Activated T-helper 1 cell treated with anti-CD3 and anti-CD28 coated beads, Interleukin-12 subunit alpha, Interleukin-12 subunit beta, Interleukin-2, Interleukin-4 antibody, amounts not matched to agents 30 ng/mL and 10 ng/mL and 1 ng/mL, durations not matched to agents 14 hours and 24 hours and 36 hours (primary cell): Measurements from ENCODE around the gene CCDC33. TPM values are rescaled to one million over a fixed set of nuclear protein-coding genes. Genes with fewer than 3 reads are reported as not detected.

ENCODE experiments used
- DNase-seq: peaks from one replicate; pipeline ENCODE4 v3.0.0; 2021; ENCODE audit warnings: low spot score
- H3K27ac Mint-ChIP-seq: one replicate; pipeline ENCODE4 v1.8.0; 2021; ENCODE audit warnings: mild to moderate bottlenecking, mixed read lengths
- H3K27me3 Mint-ChIP-seq: one replicate; pipeline ENCODE4 v1.8.0; 2022; ENCODE audit warnings: mild to moderate bottlenecking, moderate library complexity, mixed read lengths; ENCODE audit not compliant: insufficient read depth
- H3K36me3 Mint-ChIP-seq: one replicate; pipeline ENCODE4 v1.8.0; 2021; ENCODE audit warnings: low read depth, mixed read lengths
- H3K4me1 Mint-ChIP-seq: one replicate; pipeline ENCODE4 v1.8.0; 2021; ENCODE audit warnings: low read depth, mixed read lengths
- H3K4me3 Mint-ChIP-seq: one replicate; pipeline ENCODE4 v1.8.0; 2021; ENCODE audit warnings: mild to moderate bottlenecking, moderate library complexity, mixed read lengths
- H3K9me3 Mint-ChIP-seq: one replicate; pipeline ENCODE4 v1.8.0; 2021; ENCODE audit warnings: mixed read lengths
- intact Hi-C: fragments of 100-400 bp; cut with micrococcal nuclease; formaldehyde crosslinking; loops from one replicate; pipeline ENCODE4 v1.15.1; 2024
- total RNA-seq: library from RNA; stranded (reverse); gene quantifications from 2 replicates; pipeline ENCODE4 v1.2.3, GENCODE V29; 2022

CCDC33 gene
- total RNA-seq, 1 donor from 2014 or later, result not detected

DNA sequence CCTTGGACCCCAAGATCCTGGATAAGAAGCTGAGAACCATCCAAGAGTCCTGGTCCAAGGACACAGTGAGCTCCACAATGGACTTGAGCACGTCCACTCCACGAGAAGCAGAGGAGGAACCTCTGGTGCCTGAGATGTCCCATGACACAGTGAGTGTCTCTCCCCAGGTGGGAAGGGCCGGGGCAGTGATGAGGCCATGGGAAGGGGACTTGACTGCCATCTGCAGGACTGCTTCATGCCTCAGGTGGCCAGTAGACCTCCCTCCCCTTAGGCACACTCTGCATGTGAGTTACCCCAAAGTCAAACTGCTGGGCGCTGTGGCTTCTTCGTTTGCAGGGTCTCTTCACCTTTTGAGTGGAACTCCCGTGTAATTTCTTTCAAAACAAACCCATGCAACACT, 59.7 kb downstream of the CCDC33 start:
- Mint-ChIP-seq H3K4me1 (peaks cover 10% of the 10 kb centered on the region), H3K27me3 (peaks cover 10% of the 10 kb centered on the region), H3K4me3 (no peak overlapping the region), H3K9me3 (no peaks in the 10 kb centered on the region), H3K27ac (no peak overlapping the region), H3K36me3 (no peaks in the 10 kb centered on the region)
- intact Hi-C loops, result no loop called here
- no peak for DNase-seq

DNA sequence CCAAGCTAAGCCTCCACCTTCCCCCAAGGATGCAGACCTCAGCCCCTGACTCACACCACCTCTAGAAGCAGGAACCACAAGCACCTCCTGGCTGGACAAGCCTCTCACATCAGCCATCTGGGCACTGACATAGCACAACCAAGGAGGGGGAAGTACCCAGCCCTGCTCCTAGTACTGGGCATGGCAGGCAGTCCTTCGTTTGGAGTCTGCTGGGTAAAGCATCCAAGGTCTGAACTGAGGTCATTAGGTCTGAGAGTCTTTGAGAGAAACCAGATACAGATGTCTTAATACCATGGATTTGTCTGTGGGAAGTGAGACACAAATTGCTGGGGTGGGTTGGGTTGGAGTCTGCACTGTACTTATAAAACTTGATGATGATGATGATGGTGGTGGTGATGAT, 61.8 kb downstream of the CCDC33 start:
- Mint-ChIP-seq H3K9me3 (no peaks in the 10 kb centered on the region), H3K4me1 (no peaks in the 10 kb centered on the region), H3K36me3 (no peaks in the 10 kb centered on the region), H3K4me3 (no peak overlapping the region), H3K27ac (no peak overlapping the region), H3K27me3 (peaks cover 12% of the 10 kb centered on the region)
- intact Hi-C loops, result no loop called here
- no peak for DNase-seq

DNA sequence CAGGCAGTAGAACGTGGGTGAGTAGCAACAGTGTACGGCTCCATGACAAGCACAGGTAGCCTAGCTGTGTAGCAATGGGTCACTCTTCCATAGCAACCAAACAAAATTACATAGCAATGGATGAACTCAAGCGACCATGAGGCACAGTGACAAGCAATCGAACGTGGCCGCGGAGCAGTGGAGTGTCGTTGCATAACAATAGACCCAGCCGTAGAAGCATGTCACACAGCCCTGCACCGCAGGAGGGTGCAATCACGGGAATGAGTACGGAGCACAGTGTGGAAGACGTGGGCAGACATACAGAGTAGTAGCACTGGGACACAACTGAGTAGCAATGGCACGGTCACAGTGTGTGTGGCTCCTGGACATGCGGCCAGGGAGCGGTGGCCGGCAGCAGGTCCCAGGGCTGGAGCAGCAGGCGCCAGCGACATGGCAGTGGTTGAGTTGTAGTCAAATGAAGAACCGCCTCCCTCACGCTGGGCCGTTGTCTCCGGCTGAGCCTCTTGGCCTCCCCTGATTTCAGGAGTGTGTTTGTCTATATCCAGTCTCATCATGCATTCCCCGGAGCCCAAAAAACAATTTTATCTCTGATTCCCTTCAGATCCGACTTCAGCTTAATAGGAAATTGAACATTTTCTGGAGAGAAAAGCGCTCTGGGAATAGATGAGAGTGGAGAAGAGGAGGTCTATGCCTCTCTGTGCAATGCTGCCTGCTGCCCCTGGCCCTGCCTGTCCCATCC, 64.1 kb downstream of the CCDC33 start:
- Mint-ChIP-seq H3K27ac (no peak overlapping the region), H3K27me3 (peaks cover 12% of the 10 kb centered on the region), H3K4me1 (no peaks in the 10 kb centered on the region), H3K4me3 (no peak overlapping the region), H3K36me3 (no peaks in the 10 kb centered on the region), H3K9me3 (no peaks in the 10 kb centered on the region)
- intact Hi-C loops, result no loop called here
- no peak for DNase-seq

DNA sequence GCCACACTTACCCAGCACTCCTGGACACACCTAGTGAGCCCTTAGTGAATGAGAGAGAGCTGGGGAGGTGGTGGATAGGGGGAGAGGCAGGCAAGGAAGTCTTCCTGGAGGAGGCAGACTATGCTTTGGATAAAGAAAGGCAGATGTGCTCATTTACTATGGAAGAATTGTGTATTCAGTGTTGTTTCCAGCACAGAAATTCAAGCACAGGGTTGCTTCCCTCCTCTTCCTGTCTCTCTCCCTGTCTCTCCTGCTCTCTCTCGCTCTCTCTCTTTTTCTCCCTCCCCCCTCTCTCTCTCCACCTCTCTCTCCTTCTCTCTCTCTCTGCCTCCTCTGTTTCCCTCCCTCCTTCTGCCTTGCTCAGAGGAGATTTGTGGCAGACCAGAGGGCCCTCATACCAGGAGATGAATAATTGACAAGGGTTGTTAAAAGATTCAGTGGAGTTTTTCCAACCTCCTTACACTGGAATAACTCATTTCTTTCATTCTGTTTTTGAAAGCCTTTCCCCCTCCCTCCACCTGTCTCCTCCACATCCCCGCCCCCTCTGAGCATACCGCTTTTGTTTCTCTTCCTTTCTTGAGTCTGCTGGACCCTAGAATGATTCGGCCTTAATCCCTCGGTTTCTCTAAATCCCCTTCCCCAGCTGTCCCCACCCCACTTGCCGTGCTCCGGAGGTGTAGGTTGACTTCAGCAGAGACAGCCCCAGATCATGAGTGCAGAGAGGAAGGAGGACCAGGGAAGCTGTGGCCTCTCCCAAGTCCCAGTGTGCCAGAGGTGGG, 65.6 kb downstream of the CCDC33 start:
- intact Hi-C loops, result no loop called here
- DNase-seq, result no peak
- H3K9me3 Mint-ChIP-seq, result no peaks in the 10 kb centered on the region
- H3K27ac Mint-ChIP-seq, result no peak overlapping the region
- H3K27me3 Mint-ChIP-seq, result peaks cover 14% of the 10 kb centered on the region
- H3K4me3 Mint-ChIP-seq, result no peak overlapping the region
- H3K4me1 Mint-ChIP-seq, result no peaks in the 10 kb centered on the region
- H3K36me3 Mint-ChIP-seq, result no peaks in the 10 kb centered on the region

DNA sequence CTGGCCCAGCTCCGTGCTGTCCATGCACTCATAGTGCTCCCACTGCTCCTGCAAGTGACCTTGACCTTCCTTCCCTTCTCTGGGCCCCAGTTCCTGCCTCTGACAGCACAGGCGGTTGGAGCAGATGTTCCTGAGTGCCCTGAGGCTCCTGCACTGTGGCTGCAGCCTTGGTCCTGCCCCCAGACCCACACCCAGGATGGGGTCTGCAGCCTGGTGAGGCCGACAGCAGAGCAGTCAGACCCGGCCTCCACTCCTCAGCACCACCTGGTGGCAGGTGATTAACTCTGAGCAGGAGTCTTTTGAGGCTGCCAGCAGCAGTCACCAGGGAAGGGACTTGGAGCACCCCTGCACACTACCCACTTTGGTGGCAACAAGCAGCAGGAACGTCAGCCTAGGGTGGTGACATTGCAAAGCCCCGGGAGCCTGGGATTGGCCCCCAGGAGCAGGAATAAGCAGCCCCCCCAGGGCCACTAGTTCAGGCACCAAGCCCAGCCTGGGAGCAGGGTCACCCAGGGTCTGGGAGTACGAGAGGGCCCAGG, 66.8 kb downstream of the CCDC33 start:
- intact Hi-C loops, result loop anchor here (1.0 kb wide), 1 partner anchor 176 kb away; no protein-coding TSS in a partner anchor
- H3K4me1 Mint-ChIP-seq, result no peaks in the 10 kb centered on the region
- no peak overlapping the region for H3K27ac Mint-ChIP-seq
- peaks cover 22% of the 10 kb centered on the region for H3K27me3 Mint-ChIP-seq
- H3K36me3 Mint-ChIP-seq, result no peaks in the 10 kb centered on the region
- H3K9me3 Mint-ChIP-seq, result no peaks in the 10 kb centered on the region
- DNase-seq, result no peak
- no peak overlapping the region for H3K4me3 Mint-ChIP-seq

DNA sequence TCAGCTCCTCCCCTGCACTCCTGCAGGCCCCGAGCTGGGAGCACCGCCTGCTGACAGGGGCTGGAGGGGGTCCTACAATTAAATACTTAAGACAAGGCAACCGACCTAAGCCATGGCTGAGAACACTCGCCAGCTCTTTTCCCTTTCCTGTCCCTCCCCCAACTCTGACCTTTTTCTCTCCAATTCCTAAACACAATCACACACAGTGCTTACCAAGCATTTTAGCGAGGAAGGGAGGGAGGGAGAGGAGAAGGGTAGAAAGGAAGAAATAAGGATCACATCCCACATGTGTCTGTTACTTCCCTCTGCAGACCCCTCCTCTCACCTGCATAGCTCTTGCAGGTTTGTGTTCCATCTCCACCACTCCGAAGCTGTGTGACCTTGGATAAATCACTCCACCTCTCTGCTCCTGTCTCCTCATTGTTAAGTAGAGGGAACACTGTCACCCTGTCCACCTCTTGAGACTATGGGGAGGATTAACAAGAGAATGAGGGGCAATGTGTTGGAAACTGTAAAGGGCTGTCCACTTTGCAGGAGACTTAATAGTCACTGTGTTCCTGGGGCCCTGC, 67.7 kb downstream of the CCDC33 start:
- no peaks in the 10 kb centered on the region for H3K9me3 Mint-ChIP-seq
- no peaks in the 10 kb centered on the region for H3K4me1 Mint-ChIP-seq
- no peak overlapping the region for H3K4me3 Mint-ChIP-seq
- intact Hi-C loops, result loop anchor here (1.0 kb wide), 1 partner anchor 177 kb away; no protein-coding TSS in a partner anchor
- no peaks in the 10 kb centered on the region for H3K36me3 Mint-ChIP-seq
- no peak for DNase-seq
- H3K27me3 Mint-ChIP-seq, result peaks cover 25% of the 10 kb centered on the region
- no peak overlapping the region for H3K27ac Mint-ChIP-seq

DNA sequence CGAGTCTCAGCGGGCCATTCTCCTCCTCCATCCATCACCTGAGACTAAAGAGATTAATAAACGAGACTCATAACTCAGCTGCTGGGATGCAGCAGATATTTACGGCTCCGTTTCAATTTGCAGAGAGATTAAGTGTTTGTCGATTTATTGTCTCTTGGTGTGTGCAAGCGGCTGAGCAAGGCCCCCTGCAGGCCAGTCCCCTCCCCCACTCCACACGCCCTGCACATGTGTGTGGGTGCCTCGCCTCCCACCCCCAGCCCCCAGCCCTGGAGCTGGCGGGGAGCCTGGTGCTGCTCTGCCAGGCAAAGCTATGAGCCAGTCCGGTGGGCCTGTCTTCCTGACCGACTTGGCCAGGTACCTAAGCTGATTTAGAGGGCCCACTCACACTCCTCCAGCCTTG, 68.3 kb downstream of the CCDC33 start:
- Mint-ChIP-seq H3K27me3 (peaks cover 29% of the 10 kb centered on the region), H3K4me1 (no peaks in the 10 kb centered on the region), H3K27ac (no peak overlapping the region), H3K9me3 (no peaks in the 10 kb centered on the region), H3K4me3 (no peak overlapping the region), H3K36me3 (no peaks in the 10 kb centered on the region)
- intact Hi-C loops, result no loop called here
- DNase-seq, result no peak

DNA sequence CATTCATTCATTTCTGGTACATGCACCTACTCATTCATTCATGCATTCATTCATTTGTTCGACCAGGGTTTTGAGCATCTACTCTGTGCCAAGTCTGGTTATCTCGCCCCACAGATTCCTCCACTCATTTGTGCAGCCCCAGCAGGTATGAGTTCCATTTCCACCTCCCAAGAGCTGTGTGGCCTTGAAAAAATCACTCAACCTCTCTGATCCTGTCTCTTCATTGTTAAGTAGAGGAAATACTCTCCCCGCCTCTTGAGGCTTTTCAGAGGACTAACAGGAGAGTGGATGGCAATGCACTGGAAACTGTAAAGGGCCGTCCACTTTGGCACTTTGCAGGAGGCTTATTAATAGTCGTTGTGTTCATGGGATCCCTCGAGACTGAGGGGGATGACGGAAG, 69.6 kb downstream of the CCDC33 start:
- no peaks in the 10 kb centered on the region for H3K36me3 Mint-ChIP-seq
- H3K9me3 Mint-ChIP-seq, result no peaks in the 10 kb centered on the region
- no peak overlapping the region for H3K4me3 Mint-ChIP-seq
- peaks cover 31% of the 10 kb centered on the region for H3K27me3 Mint-ChIP-seq
- no peaks in the 10 kb centered on the region for H3K4me1 Mint-ChIP-seq
- intact Hi-C loops, result no loop called here
- DNase-seq, result no peak
- H3K27ac Mint-ChIP-seq, result no peak overlapping the region

GRCh38 chr15:74306781-74307217, 70.7 kb downstream of the CCDC33 start:
- Mint-ChIP-seq H3K27me3 (peaks cover 28% of the 10 kb centered on the region), H3K27ac (no peak overlapping the region), H3K36me3 (no peaks in the 10 kb centered on the region), H3K9me3 (no peaks in the 10 kb centered on the region), H3K4me1 (no peaks in the 10 kb centered on the region), H3K4me3 (no peak overlapping the region)
- intact Hi-C loops, result no loop called here
- no peak for DNase-seq

GRCh38 chr15:74307827-74308811, 72.0 kb downstream of the CCDC33 start:
- Mint-ChIP-seq H3K4me3 (no peak overlapping the region), H3K27me3 (peaks cover 27% of the 10 kb centered on the region), H3K36me3 (no peaks in the 10 kb centered on the region), H3K27ac (no peak overlapping the region), H3K9me3 (no peaks in the 10 kb centered on the region), H3K4me1 (no peaks in the 10 kb centered on the region)
- intact Hi-C loops, result no loop called here
- DNase-seq, result no peak

GRCh38 chr15:74311734-74312444, 75.8 kb downstream of the CCDC33 start:
- Mint-ChIP-seq H3K4me1 (no peaks in the 10 kb centered on the region), H3K36me3 (no peaks in the 10 kb centered on the region), H3K4me3 (no peak overlapping the region), H3K27me3 (peaks cover 22% of the 10 kb centered on the region), H3K9me3 (no peaks in the 10 kb centered on the region), H3K27ac (no peak overlapping the region)
- no peak for DNase-seq
- intact Hi-C loops, result no loop called here
